Calu3 (cell line): Measurements from ENCODE around the gene ZZZ3. TPM values are rescaled to one million over a fixed set of nuclear protein-coding genes. Genes with fewer than 3 reads are reported as not detected.
"Not testable (repeated sequence)": the region's sequence is repeated elsewhere in the genome, so short reads cannot be mapped to it uniquely, and the experiment has no call there.

Source experiments
- BruUV-seq: library from RNA; stranded (reverse); fragments of 400-500 nt; replicated peaks from 2 replicates; lab custom pipeline; 2021; lab: Mats Ljungman, UMichigan
- CTCF ChIA-PET: fragments of 300-600 bp; sonication (Branson Sonifier 250); formaldehyde crosslinking; loops from one replicate; lab custom pipeline; 2022; ENCODE audit warnings: antibody characterized with exemption; lab: Charles Lee
- DNase-seq: peaks from one replicate; pipeline ENCODE4 v3.0.0; 2022
- H3K27ac Mint-ChIP-seq: one replicate; pipeline ENCODE4 v1.8.0; 2022; ENCODE audit warnings: mixed read lengths; ENCODE audit not compliant: unreplicated experiment
- H3K27me3 Mint-ChIP-seq: one replicate; pipeline ENCODE4 v1.8.0; 2022; ENCODE audit warnings: mixed read lengths; ENCODE audit not compliant: unreplicated experiment
- H3K36me3 Mint-ChIP-seq: one replicate; pipeline ENCODE4 v1.8.0; 2022; ENCODE audit warnings: mild to moderate bottlenecking, moderate library complexity, mixed read lengths; ENCODE audit not compliant: insufficient read depth, unreplicated experiment
- H3K4me1 Mint-ChIP-seq: one replicate; pipeline ENCODE4 v1.8.0; 2022; ENCODE audit warnings: mild to moderate bottlenecking, low read depth, mixed read lengths; ENCODE audit not compliant: unreplicated experiment
- H3K4me3 Mint-ChIP-seq: one replicate; pipeline ENCODE4 v1.8.0; 2022; ENCODE audit warnings: mild to moderate bottlenecking, low read depth, moderate library complexity, mixed read lengths; ENCODE audit not compliant: unreplicated experiment
- H3K9me3 Mint-ChIP-seq: one replicate; pipeline ENCODE4 v1.8.0; 2022; ENCODE audit warnings: low read depth, mixed read lengths; ENCODE audit not compliant: unreplicated experiment
- CTCF ChIP-seq: fragments of 200-600 bp; IDR thresholded peaks from one replicate; pipeline ENCODE4 v1.8.0; 2022; ENCODE audit warnings: antibody characterized with exemption; ENCODE audit not compliant: unreplicated experiment
- intact Hi-C: fragments of 100-400 bp; cut with micrococcal nuclease; formaldehyde crosslinking; loops from one replicate; pipeline ENCODE4 v1.10.0; 2022; ENCODE audit not compliant: unreplicated experiment
- total RNA-seq: library from RNA; stranded (reverse); gene quantifications from 2 replicates; pipeline ENCODE4 v1.2.3, GENCODE V29; 2022

Gene ZZZ3
- total RNA-seq, 1 experiment from 2014 or later: 53.4 TPM

GRCh38 chr1:77716065-77716464, 33.6 kb upstream of the ZZZ3 start:
- TF ChIP-seq CTCF: no peak
- intact Hi-C loops: no loop called here
- Mint-ChIP-seq H3K27ac (no peak overlapping the region), H3K9me3 (no peaks in the 10 kb centered on the region), H3K36me3 (peaks cover 30% of the 10 kb centered on the region), H3K27me3 (no peaks in the 10 kb centered on the region), H3K4me3 (no peak overlapping the region), H3K4me1 (no peaks in the 10 kb centered on the region)
- DNase-seq: no peak
- no TSS peak for BruUV-seq
- CTCF ChIA-PET: no interaction called here

- H3K27ac Mint-ChIP-seq: no peak overlapping the region
Observed at GRCh38 chr1:77709727-77710126, 27.3 kb upstream of the ZZZ3 start.

GRCh38 chr1:77706321-77706720, 23.9 kb upstream of the ZZZ3 start:
- Mint-ChIP-seq H3K4me1 (no peaks in the 10 kb centered on the region), H3K27me3 (no peaks in the 10 kb centered on the region), H3K4me3 (no peak overlapping the region), H3K27ac (no peak overlapping the region), H3K36me3 (peaks cover 17% of the 10 kb centered on the region), H3K9me3 (no peaks in the 10 kb centered on the region)
- DNase-seq: no peak
- no TSS peak for BruUV-seq
- no peak for TF ChIP-seq CTCF
- intact Hi-C loops: no loop called here
- CTCF ChIA-PET: no interaction called here

More at GRCh38 chr1:77709727-77710126, 27.3 kb upstream of the ZZZ3 start:
- intact Hi-C loops: no loop called here
- Mint-ChIP-seq H3K27me3 (no peaks in the 10 kb centered on the region), H3K9me3 (no peaks in the 10 kb centered on the region), H3K4me1 (no peaks in the 10 kb centered on the region), H3K36me3 (peaks cover 24% of the 10 kb centered on the region), H3K4me3 (no peak overlapping the region)
- no peak for DNase-seq
- no peak for TF ChIP-seq CTCF
- no TSS peak for BruUV-seq
- CTCF ChIA-PET: no interaction called here

- Mint-ChIP-seq H3K9me3 (no peaks in the 10 kb centered on the region), H3K4me3 (no peak overlapping the region)
Observed at GRCh38 chr1:77704736-77705135, 22.3 kb upstream of the ZZZ3 start.

GRCh38 chr1:77699673-77700072, 17.2 kb upstream of the ZZZ3 start:
- BruUV-seq, H3K9me3 Mint-ChIP-seq, H3K4me1 Mint-ChIP-seq, intact Hi-C loops, H3K36me3 Mint-ChIP-seq, H3K27me3 Mint-ChIP-seq, DNase-seq, CTCF ChIA-PET, H3K27ac Mint-ChIP-seq, H3K4me3 Mint-ChIP-seq: not testable (repeated sequence)

More at GRCh38 chr1:77704736-77705135, 22.3 kb upstream of the ZZZ3 start:
- CTCF ChIA-PET: no interaction called here
- H3K27me3 Mint-ChIP-seq: no peaks in the 10 kb centered on the region
- H3K27ac Mint-ChIP-seq: no peak overlapping the region
- no TSS peak for BruUV-seq
- no peak for TF ChIP-seq CTCF
- intact Hi-C loops: no loop called here
- peaks cover 17% of the 10 kb centered on the region for H3K36me3 Mint-ChIP-seq
- DNase-seq: no peak
- H3K4me1 Mint-ChIP-seq: no peaks in the 10 kb centered on the region
